HFF-Myc (cell line): Measurements from ENCODE around the gene ZCCHC17.

Source experiments
- DNase-seq: peaks from one replicate; pipeline ENCODE4 v3.0.0-alpha.2; 2011; ENCODE audit warnings: low read depth; ENCODE audit errors: extremely low read depth
- H3K4me3 ChIP-seq: replicated peaks from 2 replicates; pipeline ENCODE4 v1.5.1; 2011; ENCODE audit warnings: low read depth, mild to moderate bottlenecking, control low read depth, low read length
- CTCF ChIP-seq: IDR thresholded peaks from 2 replicates; pipeline ENCODE4 v1.5.1; 2012; ENCODE audit warnings: mild to moderate bottlenecking, low read depth, low read length, control low read depth; ENCODE audit errors: missing control alignments

Gene ZCCHC17

DNA sequence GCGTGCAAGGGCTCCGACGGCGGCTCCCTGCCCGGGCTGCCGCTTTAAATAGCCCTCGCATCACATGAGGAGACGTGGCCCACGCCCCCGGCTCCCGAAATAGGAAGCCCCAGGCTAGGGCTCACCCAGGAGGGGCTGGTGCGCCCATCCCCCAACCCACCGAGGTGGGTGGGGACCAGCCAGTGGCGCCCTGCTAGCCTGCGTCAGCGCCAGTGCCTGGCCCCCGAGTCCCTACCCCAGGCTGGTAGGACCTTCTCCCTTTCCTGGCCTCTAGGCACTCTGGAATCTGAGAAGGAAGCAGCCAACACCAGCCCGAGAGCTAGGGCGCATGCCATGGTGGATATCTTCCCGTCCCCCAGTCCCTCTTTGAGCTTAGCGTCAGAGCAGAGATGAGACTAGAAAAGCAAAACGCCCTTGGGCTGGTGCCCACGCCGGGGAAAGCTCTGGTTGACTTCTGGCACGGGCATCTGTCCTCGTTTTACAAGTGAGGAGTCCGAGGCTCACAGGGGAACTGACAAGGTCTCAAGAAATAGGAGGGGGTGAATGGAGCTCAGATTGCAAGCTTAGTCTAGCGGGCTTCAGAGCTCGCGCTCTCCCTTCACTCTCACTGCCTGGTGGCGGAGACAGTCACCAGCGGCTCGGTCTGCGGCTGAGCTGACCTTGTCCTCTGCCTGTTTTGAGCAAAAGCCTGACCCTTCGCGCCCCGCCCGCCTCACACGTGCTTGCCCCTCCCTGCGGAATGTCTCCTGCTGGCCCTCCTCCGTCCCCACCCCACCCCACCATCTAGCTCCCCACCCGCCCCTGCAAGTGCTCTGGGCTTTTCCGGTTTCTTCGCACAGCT, 76.4 kb downstream of the ZCCHC17 start, which contains the start of gene FABP3:
Gene FABP3 (minus strand): TSS at position 21 of the 841 bp plus-strand sequence. CDS start 62 bp downstream, outside the sequence.
- no peak for TF ChIP-seq CTCF
- DNase-seq = peak; percentile 47
- H3K4me3 ChIP-seq = peak within 1 kb of the TSS; percentile 38

DNA sequence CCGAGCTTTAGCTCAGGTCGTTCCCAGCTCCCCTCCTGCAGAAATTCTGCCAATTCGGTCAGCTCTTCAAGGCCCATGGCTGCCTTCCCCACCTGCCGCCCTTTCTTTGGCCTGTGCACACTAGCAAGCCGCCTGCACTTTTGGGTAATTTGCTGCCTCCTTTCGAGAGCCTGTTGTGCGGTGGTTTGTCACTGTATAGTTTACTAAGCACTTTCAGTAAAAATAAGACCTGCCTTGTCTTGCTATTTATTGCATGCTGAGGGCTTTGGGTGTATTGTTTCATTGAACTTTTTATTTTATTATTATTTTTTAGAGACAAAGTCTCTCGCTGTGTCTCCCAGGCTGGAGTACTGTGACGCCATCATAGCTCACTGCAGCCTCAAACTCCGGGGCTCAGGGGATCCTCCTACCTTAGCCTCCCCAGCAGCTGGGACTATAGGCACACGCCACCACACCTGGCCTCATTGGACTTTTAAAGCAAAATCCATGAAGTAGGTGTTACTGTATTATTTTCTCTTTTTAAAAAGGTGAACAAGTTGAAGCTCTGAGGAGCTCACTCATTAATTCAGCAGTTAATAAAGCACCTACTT, 77.2 kb downstream of the ZCCHC17 start:
- H3K4me3 ChIP-seq = peak overlapping the region; percentile 38; the same call in 1 of the 2 replicates
- TF ChIP-seq CTCF = no peak
- DNase-seq = no peak

DNA sequence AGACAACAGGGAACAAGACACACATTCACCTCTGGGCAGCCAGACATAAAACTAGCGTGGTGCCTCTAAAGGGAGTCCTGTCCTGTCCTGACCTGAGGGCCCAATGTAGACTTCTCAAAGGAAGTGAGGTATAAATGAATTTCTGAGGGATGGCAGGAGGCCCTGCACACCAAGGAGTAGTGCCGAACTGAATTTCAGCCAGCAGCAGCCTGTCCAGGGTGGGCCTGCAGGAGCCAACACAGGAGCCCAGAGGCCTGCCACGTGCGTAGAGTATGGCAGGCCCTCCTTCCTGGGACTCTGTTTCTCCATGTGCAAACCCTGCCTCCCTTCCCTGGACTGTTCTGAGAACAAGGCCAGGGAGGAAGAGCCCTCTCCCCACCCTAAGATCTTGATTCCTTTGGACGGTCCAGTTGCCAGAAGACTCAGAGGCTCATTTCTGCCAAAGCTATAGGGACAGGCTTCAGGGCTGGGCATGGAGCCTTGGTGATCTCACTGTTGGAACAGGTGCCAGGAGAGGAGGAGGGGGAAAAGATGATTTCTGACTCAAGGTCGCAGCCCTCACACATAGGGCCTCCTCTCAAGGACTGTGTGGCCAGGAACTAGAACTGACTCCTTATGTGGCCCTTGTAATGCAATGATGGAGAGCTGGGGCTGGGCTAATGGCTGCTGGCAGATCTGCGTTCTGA, 77.8 kb downstream of the ZCCHC17 start:
- TF ChIP-seq CTCF = no peak
- DNase-seq = no peak

GRCh38 chr1:31376375-31377134, 79.7 kb downstream of the ZCCHC17 start:
- no peak for TF ChIP-seq CTCF
- DNase-seq = peak; percentile 99
- H3K4me3 ChIP-seq = no peak overlapping the region

More for the DNA sequence above, 77.8 kb downstream of the ZCCHC17 start:
- no peak overlapping the region for H3K4me3 ChIP-seq

- no peak for DNase-seq
- no peak overlapping the region for H3K4me3 ChIP-seq
- TF ChIP-seq CTCF = no peak
Observed at GRCh38 chr1:31377364-31377863, 80.6 kb downstream of the ZCCHC17 start.

DNA sequence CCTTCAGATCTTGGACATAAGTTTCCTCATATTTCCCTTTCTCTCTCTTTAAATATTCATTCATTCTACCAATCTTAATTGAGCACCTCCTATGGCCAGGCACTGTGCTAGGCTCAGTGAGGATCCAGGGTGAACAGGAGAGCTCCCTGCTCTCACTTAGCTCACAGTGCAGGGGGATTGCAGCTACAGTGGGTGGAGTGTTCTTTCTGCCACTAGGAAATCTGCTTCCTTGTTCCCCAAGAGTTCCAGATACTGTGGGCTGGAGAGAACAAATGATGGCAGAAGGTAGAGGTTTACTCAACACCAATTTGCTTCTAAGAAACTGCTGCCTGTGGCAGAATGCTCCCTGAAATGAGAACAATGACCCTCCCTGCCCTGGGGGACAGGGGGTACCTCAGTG, 81.2 kb downstream of the ZCCHC17 start:
- no peak for DNase-seq
- TF ChIP-seq CTCF = no peak
- no peak overlapping the region for H3K4me3 ChIP-seq
